ENCODE data around the gene FLNA.

DNA sequence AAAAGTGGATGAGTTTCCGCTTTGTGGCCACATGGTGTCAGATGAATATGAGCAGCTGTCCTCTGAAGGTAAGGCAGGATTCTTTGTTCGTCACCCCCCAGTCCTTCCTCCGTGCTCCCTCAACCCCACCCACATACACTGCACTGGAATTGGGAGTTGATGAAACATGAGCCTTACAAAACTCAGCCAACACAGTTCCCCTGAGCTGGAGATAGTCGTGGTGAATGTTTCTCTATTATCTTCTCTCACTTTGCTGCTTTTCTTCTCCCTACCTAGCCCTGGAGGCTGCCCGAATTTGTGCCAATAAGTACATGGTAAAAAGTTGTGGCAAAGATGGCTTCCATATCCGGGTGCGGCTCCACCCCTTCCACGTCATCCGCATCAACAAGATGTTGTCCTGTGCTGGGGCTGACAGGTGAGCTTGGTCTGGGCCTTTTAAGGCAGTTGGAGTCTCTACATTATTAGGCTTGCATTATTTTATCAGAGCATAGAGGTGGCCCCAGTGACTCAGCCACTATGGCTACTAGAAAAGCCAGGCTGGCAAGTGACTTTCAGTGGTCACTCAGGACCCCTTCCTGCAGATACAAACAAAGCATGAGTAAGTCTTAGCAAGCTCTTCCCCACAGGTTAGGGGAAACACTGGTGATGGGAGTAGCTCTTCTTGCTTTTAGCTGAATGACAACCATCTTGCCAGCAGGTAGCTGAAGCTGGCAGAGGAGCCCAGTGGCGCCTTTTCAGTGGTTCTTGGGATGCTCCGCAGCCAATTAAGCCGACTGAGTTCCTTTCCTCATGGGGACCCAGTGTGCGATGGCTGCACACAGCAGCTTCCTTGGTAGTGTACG lies 25.3 kb upstream of the FLNA start:
- TF ChIP-seq CTCF (IDR thresholded peaks at IDR 0.05; ENCODE audit: poor library complexity, severe bottlenecking) (no peak), POLR2AphosphoS5 (IDR thresholded peaks at IDR 0.05) (no peak), EZH2 (IDR thresholded peaks at IDR 0.05; ENCODE audit: borderline replicate concordance, insufficient read depth, low read length, poor library complexity, severe bottlenecking) (no peak), RAD21 (conservative IDR thresholded peaks at IDR 0.05) (no peak), EP300 (conservative IDR thresholded peaks at IDR 0.05; ENCODE audit: poor library complexity, severe bottlenecking) (no peak), MXI1 (conservative IDR thresholded peaks at IDR 0.05; ENCODE audit: poor library complexity, severe bottlenecking) (no peak), SMC3 (conservative IDR thresholded peaks at IDR 0.05; ENCODE audit: poor library complexity) (no peak)
- TF ChIP-seq, protein P1, sequence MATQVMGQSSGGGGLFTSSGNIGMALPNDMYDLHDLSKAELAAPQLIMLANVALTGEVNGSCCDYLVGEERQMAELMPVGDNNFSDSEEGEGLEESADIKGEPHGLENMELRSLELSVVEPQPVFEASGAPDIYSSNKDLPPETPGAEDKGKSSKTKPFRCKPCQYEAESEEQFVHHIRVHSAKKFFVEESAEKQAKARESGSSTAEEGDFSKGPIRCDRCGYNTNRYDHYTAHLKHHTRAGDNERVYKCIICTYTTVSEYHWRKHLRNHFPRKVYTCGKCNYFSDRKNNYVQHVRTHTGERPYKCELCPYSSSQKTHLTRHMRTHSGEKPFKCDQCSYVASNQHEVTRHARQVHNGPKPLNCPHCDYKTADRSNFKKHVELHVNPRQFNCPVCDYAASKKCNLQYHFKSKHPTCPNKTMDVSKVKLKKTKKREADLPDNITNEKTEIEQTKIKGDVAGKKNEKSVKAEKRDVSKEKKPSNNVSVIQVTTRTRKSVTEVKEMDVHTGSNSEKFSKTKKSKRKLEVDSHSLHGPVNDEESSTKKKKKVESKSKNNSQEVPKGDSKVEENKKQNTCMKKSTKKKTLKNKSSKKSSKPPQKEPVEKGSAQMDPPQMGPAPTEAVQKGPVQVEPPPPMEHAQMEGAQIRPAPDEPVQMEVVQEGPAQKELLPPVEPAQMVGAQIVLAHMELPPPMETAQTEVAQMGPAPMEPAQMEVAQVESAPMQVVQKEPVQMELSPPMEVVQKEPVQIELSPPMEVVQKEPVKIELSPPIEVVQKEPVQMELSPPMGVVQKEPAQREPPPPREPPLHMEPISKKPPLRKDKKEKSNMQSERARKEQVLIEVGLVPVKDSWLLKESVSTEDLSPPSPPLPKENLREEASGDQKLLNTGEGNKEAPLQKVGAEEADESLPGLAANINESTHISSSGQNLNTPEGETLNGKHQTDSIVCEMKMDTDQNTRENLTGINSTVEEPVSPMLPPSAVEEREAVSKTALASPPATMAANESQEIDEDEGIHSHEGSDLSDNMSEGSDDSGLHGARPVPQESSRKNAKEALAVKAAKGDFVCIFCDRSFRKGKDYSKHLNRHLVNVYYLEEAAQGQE (IDR thresholded peaks at IDR 0.05; ENCODE audit: borderline replicate concordance) = no peak

Data from neural cell (in vitro differentiated cells).